Small intestine (tissue), 7 donors: Measurements from ENCODE around the gene HDAC9. TPM values are rescaled to one million over a fixed set of nuclear protein-coding genes. Genes with fewer than 3 reads are reported as not detected.

Experiments
- DNase-seq, 2 donors: peaks; one replicate each; pipeline versions ENCODE4 v3.0.0 to v3.0.0-alpha.2; 2013
- FAIRE-seq: peaks from 2 replicates; lab custom pipeline; 2012; peaks lifted over from hg19 to GRCh38; lab: Jason Lieb, UNC
- H3K27ac ChIP-seq, 3 donors: one replicate each; pipeline ENCODE4 v1.5.1; 2013; ENCODE audit warnings: low read length in 2 of 3, mild to moderate bottlenecking in 2 of 3, control low read depth in 1 of 3, inconsistent platforms in 1 of 3, low read depth in 1 of 3, moderate library complexity in 1 of 3
- H3K27me3 ChIP-seq, 3 donors: one replicate each; pipeline ENCODE4 v1.6.1; 2013; ENCODE audit warnings: low read length in 3 of 3, inconsistent platforms in 1 of 3; ENCODE audit not compliant: control insufficient read depth in 3 of 3, insufficient read depth in 3 of 3
- H3K36me3 ChIP-seq, 3 donors: one replicate each; pipeline ENCODE4 v1.6.1; 2013; ENCODE audit warnings: low read length in 3 of 3, inconsistent platforms in 1 of 3, low read depth in 1 of 3, mild to moderate bottlenecking in 1 of 3, moderate library complexity in 1 of 3; ENCODE audit not compliant: control insufficient read depth in 3 of 3, insufficient read depth in 2 of 3
- H3K4me1 ChIP-seq, 3 donors: one replicate each; pipeline ENCODE4 v1.6.1; 2013; ENCODE audit warnings: low read length in 2 of 3, inconsistent platforms in 1 of 3, low read depth in 1 of 3, mild to moderate bottlenecking in 1 of 3, moderate library complexity in 1 of 3; ENCODE audit not compliant: control insufficient read depth in 3 of 3, insufficient read depth in 2 of 3
- H3K4me3 ChIP-seq, 3 donors: one replicate each; pipeline ENCODE4 v1.5.1; 2013; ENCODE audit warnings: low read length in 3 of 3, control low read depth in 1 of 3, inconsistent platforms in 1 of 3, low read depth in 1 of 3, mild to moderate bottlenecking in 1 of 3, moderate library complexity in 1 of 3
- H3K9me3 ChIP-seq, 2 donors: one replicate each; pipeline ENCODE4 v1.6.1; 2013; ENCODE audit warnings: low read depth in 1 of 2, low read length in 1 of 2; ENCODE audit not compliant: control insufficient read depth in 2 of 2, insufficient read depth in 1 of 2
- WGBS, 3 donors: extraction: QIAGEN DNeasy Blood & Tissue Kit; methylation state at CpG; one replicate each; pipeline ENCODE4 v1.1.7; 2013; 5-methylcytosine and 5-hydroxymethylcytosine counted together
- polyA plus RNA-seq, 4 donors: library from polyadenylated mRNA; stranded (reverse) in 3 of 4; unstranded in 1 of 4; fragments of 200-250 nt in 3 of 4; fragments of 120-200 nt in 1 of 4; gene quantifications; one replicate each; pipeline versions ENCODE4 v1.2.1 to v1.2.3, GENCODE V29; 2013
- donor health status: healthy with polysubstance abuse.
- donor health status: control.
- donor health status: control.
- donor health status: Bipolar disorder and iron deficiency.
- donor health status: healthy.

HDAC9 gene
- polyA plus RNA-seq, 4 donors = 2.2 to 2.7 (median 2.7) TPM; not detected in 1

- FAIRE-seq = no peak
Observed at GRCh38 chr7:18583305-18583704, 87.8 kb downstream of the HDAC9 start.

GRCh38 chr7:18590241-18590640, 94.7 kb downstream of the HDAC9 start:
- H3K4me1 ChIP-seq = no peaks in the 10 kb centered on the region
- no peak overlapping the region for H3K27ac ChIP-seq
- no peak overlapping the region for H3K4me3 ChIP-seq
- 37 to 63% (median 43%) methylated on average over 7 of the region's 7 CpGs for WGBS, 3 donors
- no peaks in the 10 kb centered on the region for H3K36me3 ChIP-seq
- no peaks in the 10 kb centered on the region for H3K9me3 ChIP-seq
- DNase-seq = no peak
- FAIRE-seq = no peak
- no peaks in the 10 kb centered on the region for H3K27me3 ChIP-seq

More at GRCh38 chr7:18583305-18583704, 87.8 kb downstream of the HDAC9 start:
- Histone ChIP-seq H3K27ac (no peak overlapping the region), H3K27me3 (no peaks in the 10 kb centered on the region), H3K36me3 (no peaks in the 10 kb centered on the region), H3K4me3 (no peak overlapping the region), H3K9me3 (no peaks in the 10 kb centered on the region), H3K4me1 (no peaks in the 10 kb centered on the region)
- DNase-seq = no peak
- 52 to 80% (median 74%) methylated on average over 2 of the region's 2 CpGs for WGBS, 3 donors

GRCh38 chr7:18590744-18591340, 95.3 kb downstream of the HDAC9 start:
- Histone ChIP-seq H3K27me3 (no peaks in the 10 kb centered on the region), H3K4me3 (no peak overlapping the region), H3K36me3 (no peaks in the 10 kb centered on the region), H3K9me3 (no peaks in the 10 kb centered on the region), H3K27ac (no peak overlapping the region), H3K4me1 (no peaks in the 10 kb centered on the region)
- DNase-seq (no peak), FAIRE-seq (peak; percentile 77)
- WGBS, 3 donors = 17 to 43% (median 19%) methylated on average over 1 of the region's 1 CpG

GRCh38 chr7:18593602-18594279, 98.2 kb downstream of the HDAC9 start:
- no peak for FAIRE-seq

GRCh38 chr7:18597754-18598153, 102.2 kb downstream of the HDAC9 start:
- no peaks in the 10 kb centered on the region for H3K9me3 ChIP-seq
- WGBS, 3 donors = 10 to 36% (median 21%) methylated on average over 1 of the region's 1 CpG
- no peak for FAIRE-seq

More at GRCh38 chr7:18593602-18594279, 98.2 kb downstream of the HDAC9 start:
- no peaks in the 10 kb centered on the region for H3K36me3 ChIP-seq
- no peak for DNase-seq
- H3K27ac ChIP-seq = no peak overlapping the region
- 41 to 72% (median 55%) methylated on average over 4 of the region's 4 CpGs for WGBS, 3 donors
- no peak overlapping the region for H3K4me3 ChIP-seq
- H3K27me3 ChIP-seq = no peaks in the 10 kb centered on the region
- H3K4me1 ChIP-seq = no peaks in the 10 kb centered on the region
- no peaks in the 10 kb centered on the region for H3K9me3 ChIP-seq

GRCh38 chr7:18607025-18607424, 111.5 kb downstream of the HDAC9 start:
- Histone ChIP-seq H3K36me3 (no peaks in the 10 kb centered on the region), H3K4me3 (no peak overlapping the region), H3K9me3 (peaks cover 0 to 3% of the 10 kb centered on the region in 2 donors), H3K27ac (no peak overlapping the region), H3K27me3 (no peaks in the 10 kb centered on the region), H3K4me1 (no peaks in the 10 kb centered on the region)
- DNase-seq (no peak), FAIRE-seq (peak; percentile 62)
- 41 to 88% (median 43%) methylated on average over 1 of the region's 1 CpG for WGBS, 3 donors

More at GRCh38 chr7:18597754-18598153, 102.2 kb downstream of the HDAC9 start:
- no peak overlapping the region for H3K4me3 ChIP-seq
- no peak for DNase-seq
- no peaks in the 10 kb centered on the region for H3K27me3 ChIP-seq
- no peaks in the 10 kb centered on the region for H3K36me3 ChIP-seq
- H3K27ac ChIP-seq = no peak overlapping the region
- H3K4me1 ChIP-seq = no peaks in the 10 kb centered on the region

- WGBS, 3 donors = 36 to 56% (median 48%) methylated on average over 8 of the region's 8 CpGs
- H3K4me1 ChIP-seq = no peaks in the 10 kb centered on the region
- no peaks in the 10 kb centered on the region for H3K36me3 ChIP-seq
- H3K4me3 ChIP-seq = no peak overlapping the region
- H3K27me3 ChIP-seq = no peaks in the 10 kb centered on the region
- no peaks in the 10 kb centered on the region for H3K9me3 ChIP-seq
- no peak overlapping the region for H3K27ac ChIP-seq
- FAIRE-seq (no peak), DNase-seq (peak; percentile 12 to 16)
Observed at GRCh38 chr7:18610331-18610948, 114.9 kb downstream of the HDAC9 start.

- H3K4me3 ChIP-seq = no peak overlapping the region
- H3K27me3 ChIP-seq = no peaks in the 10 kb centered on the region
- no peaks in the 10 kb centered on the region for H3K4me1 ChIP-seq
- no peaks in the 10 kb centered on the region for H3K9me3 ChIP-seq
- no peak for DNase-seq
- H3K36me3 ChIP-seq = no peaks in the 10 kb centered on the region
- FAIRE-seq = no peak
- no peak overlapping the region for H3K27ac ChIP-seq
Observed at GRCh38 chr7:18614841-18615240, 119.3 kb downstream of the HDAC9 start.
